Measurements from ENCODE around the gene CTNNA3. TPM values are rescaled to one million over a fixed set of nuclear protein-coding genes. Genes with fewer than 3 reads are reported as not detected.

The CTNNA3 gene
- total RNA-seq, 4 donors from 2014 or later = 0.68 to 75.2 (median 1.4) TPM

GRCh38 chr10:66472156-66472555 lies 1223.8 kb downstream of the CTNNA3 start:
- TF ChIP-seq POLR2AphosphoS5 (IDR thresholded peaks at IDR 0.05) = no peak
- no peak for TF ChIP-seq CTCF (IDR thresholded peaks at IDR 0.05)
- TF ChIP-seq EP300 (IDR thresholded peaks at IDR 0.05; ENCODE audit: low read depth) = no peak
- TF ChIP-seq POLR2A (IDR thresholded peaks at IDR 0.05) = no peak
- Histone ChIP-seq H3K27ac (no peak overlapping the region), H3K9me3 (no peaks in the 10 kb centered on the region), H3K36me3 (no peaks in the 10 kb centered on the region), H3K4me3 (no peak overlapping the region), H3K4me1 (no peaks in the 10 kb centered on the region), H3K27me3 (no peaks in the 10 kb centered on the region)
- 22 to 51% methylated on average over 1 of the region's 1 CpG for WGBS, 2 donors (ENCODE audit: low coverage in 1 of 2)
- no peak for DNase-seq
- in situ Hi-C loops (cut with MboI; ENCODE audit: low pct_ligation_motif_present in 1 of 4, low pct_unique_long_range_greater_than_20kb in 1 of 4, low sequenced_read_pairs in 3 of 4) (no loop called here), intact Hi-C loops (cut with DNase I; ENCODE audit: low total_unique reads) (loop anchor here (5.0 kb wide), 1 partner anchor 1250 kb away; no protein-coding TSS in a partner anchor)

GRCh38 chr10:66467042-66467441 lies 1229.0 kb downstream of the CTNNA3 start:
- in situ Hi-C loops (cut with MboI; ENCODE audit: low pct_ligation_motif_present in 1 of 4, low pct_unique_long_range_greater_than_20kb in 1 of 4, low sequenced_read_pairs in 3 of 4) (no loop called here), intact Hi-C loops (cut with DNase I; ENCODE audit: low total_unique reads) (no loop called here)
- Histone ChIP-seq H3K27ac (no peak overlapping the region), H3K36me3 (no peaks in the 10 kb centered on the region), H3K4me1 (no peaks in the 10 kb centered on the region), H3K4me3 (no peak overlapping the region), H3K9me3 (no peaks in the 10 kb centered on the region), H3K27me3 (no peaks in the 10 kb centered on the region)
- 77% methylated on average over 1 of the region's 1 CpG; no CpG with 5 or more reads in 1 of the 2 donors for WGBS, 2 donors (ENCODE audit: low coverage in 1 of 2)
- no peak for DNase-seq
- TF ChIP-seq POLR2A (IDR thresholded peaks at IDR 0.05) (no peak), EP300 (IDR thresholded peaks at IDR 0.05; ENCODE audit: low read depth) (no peak), CTCF (IDR thresholded peaks at IDR 0.05) (no peak), POLR2AphosphoS5 (IDR thresholded peaks at IDR 0.05) (no peak)

- H3K27ac ChIP-seq = no peak overlapping the region
- in situ Hi-C loops (cut with MboI; ENCODE audit: low pct_ligation_motif_present in 1 of 4, low pct_unique_long_range_greater_than_20kb in 1 of 4, low sequenced_read_pairs in 3 of 4) (no loop called here), intact Hi-C loops (cut with DNase I; ENCODE audit: low total_unique reads) (no loop called here)
- DNase-seq = no peak
- no peaks in the 10 kb centered on the region for H3K9me3 ChIP-seq
- no peaks in the 10 kb centered on the region for H3K36me3 ChIP-seq
- no peak overlapping the region for H3K4me3 ChIP-seq
- TF ChIP-seq POLR2AphosphoS5 (IDR thresholded peaks at IDR 0.05) = no peak
- no peak for TF ChIP-seq POLR2A (IDR thresholded peaks at IDR 0.05)
- TF ChIP-seq EP300 (IDR thresholded peaks at IDR 0.05; ENCODE audit: low read depth) = no peak
- no peak for TF ChIP-seq CTCF (IDR thresholded peaks at IDR 0.05)
- no peaks in the 10 kb centered on the region for H3K27me3 ChIP-seq
- H3K4me1 ChIP-seq = no peaks in the 10 kb centered on the region
These were observed 1229.4 kb downstream of the CTNNA3 start for GRCh38 chr10:66466622-66467021.

- in situ Hi-C loops (cut with MboI; ENCODE audit: low pct_ligation_motif_present in 1 of 4, low pct_unique_long_range_greater_than_20kb in 1 of 4, low sequenced_read_pairs in 3 of 4) = no loop called here
- 67 to 80% methylated on average over 3 of the region's 3 CpGs for WGBS, 2 donors (ENCODE audit: low coverage in 1 of 2)
- Histone ChIP-seq H3K4me1 (no peaks in the 10 kb centered on the region), H3K9me3 (no peaks in the 10 kb centered on the region), H3K27ac (no peak overlapping the region), H3K4me3 (no peak overlapping the region), H3K36me3 (no peaks in the 10 kb centered on the region), H3K27me3 (no peaks in the 10 kb centered on the region)
- TF ChIP-seq POLR2A (IDR thresholded peaks at IDR 0.05) (no peak), EP300 (IDR thresholded peaks at IDR 0.05; ENCODE audit: low read depth) (no peak), CTCF (IDR thresholded peaks at IDR 0.05) (no peak), POLR2AphosphoS5 (IDR thresholded peaks at IDR 0.05) (no peak)
- no peak for DNase-seq
- intact Hi-C loops (cut with DNase I; ENCODE audit: low total_unique reads) = no loop called here
These were observed 1232.4 kb downstream of the CTNNA3 start for GRCh38 chr10:66463611-66464010.
